Body of pancreas (tissue), 4 donors: ENCODE measurements around the gene WRNIP1.

Source experiments
- CTCF ChIP-seq, 7 experiments: fragments of 450-650 bp in 4 of 7; fragments of 200-600 bp in 3 of 7; sonication (generic) in 3 of 7; IDR thresholded peaks; one replicate each; pipeline ENCODE4 v1.5.1; 2016 to 2019; ENCODE audit warnings: antibody characterized with exemption in 7 of 7
- POLR2A ChIP-seq, 3 donors: fragments of 450-650 bp; IDR thresholded peaks; one replicate each; pipeline ENCODE4 v1.6.1; 2016; ENCODE audit warnings: antibody characterized with exemption in 3 of 3, mild to moderate bottlenecking in 2 of 3

- TF ChIP-seq CTCF (IDR thresholded peaks at IDR 0.05) (no peak), POLR2A (IDR thresholded peaks at IDR 0.05) (no peak)
Observed at GRCh38 chr6:2810092-2810671, 45.0 kb downstream of the WRNIP1 start.
